Measurements from ENCODE around the gene GNG7.
"Not testable (repeated sequence)": the region's sequence is repeated elsewhere in the genome, so short reads cannot be mapped to it uniquely, and the experiment has no call there.

The GNG7 gene

DNA sequence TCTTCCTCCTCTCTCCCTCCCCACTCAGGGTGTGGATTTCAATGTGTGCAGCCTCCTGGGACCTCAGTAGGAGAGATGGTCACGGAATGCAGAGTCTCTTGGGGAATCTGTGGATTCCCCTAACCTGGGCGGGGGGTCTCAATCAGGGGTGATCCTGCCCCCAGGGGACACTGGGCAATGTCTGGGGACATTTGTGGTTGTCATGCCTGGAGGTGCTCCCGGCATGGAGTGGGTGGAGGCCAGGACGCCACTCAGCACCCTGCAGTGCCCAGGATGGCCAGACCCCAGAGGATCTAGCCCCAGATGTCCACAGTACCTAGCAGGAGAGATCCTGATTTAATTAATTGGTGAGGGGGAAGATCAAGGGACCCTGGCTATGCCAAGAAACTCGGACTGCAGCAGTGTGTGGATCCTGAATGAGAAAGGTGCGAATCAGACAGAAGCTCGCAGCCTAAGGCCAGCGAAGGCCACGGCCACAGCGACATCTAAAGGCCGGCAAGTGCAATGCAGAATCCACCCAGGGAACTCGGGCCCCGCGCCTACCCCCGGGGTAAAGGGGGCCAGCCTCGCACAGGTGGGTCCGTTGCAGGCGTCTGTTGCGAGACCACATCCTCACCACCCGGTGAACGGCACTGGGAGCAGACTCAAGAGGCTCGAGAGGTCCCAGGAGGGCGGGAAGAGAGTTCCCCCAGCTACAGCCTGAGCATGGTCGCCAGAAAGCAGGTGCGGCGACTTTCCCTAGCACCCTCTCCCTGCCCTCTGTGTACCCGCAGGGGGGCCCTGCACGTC is 88.8 kb downstream of the GNG7 start:
- H3K4me3 Mint-ChIP-seq: no peak overlapping the region
- H3K4me1 Mint-ChIP-seq (ENCODE audit: low read depth): peaks cover 64% of the 10 kb centered on the region
- H3K36me3 Mint-ChIP-seq (ENCODE audit: low read depth): peaks cover 14% of the 10 kb centered on the region
- intact Hi-C loops (cut with micrococcal nuclease): loop anchor here (10.0 kb wide), 1 partner anchor 339 kb away; no protein-coding TSS in a partner anchor
- no peak overlapping the region for H3K27ac Mint-ChIP-seq
- peaks cover 16% of the 10 kb centered on the region for H3K27me3 Mint-ChIP-seq
- H3K9me3 Mint-ChIP-seq: peaks cover 15% of the 10 kb centered on the region

- Mint-ChIP-seq H3K36me3 (ENCODE audit: low read depth) (peaks cover 14% of the 10 kb centered on the region), H3K4me3 (no peak overlapping the region), H3K9me3 (peaks cover 15% of the 10 kb centered on the region), H3K27me3 (peaks cover 19% of the 10 kb centered on the region), H3K27ac (peak overlapping the region; percentile 48), H3K4me1 (ENCODE audit: low read depth) (peaks cover 59% of the 10 kb centered on the region)
- intact Hi-C loops (cut with micrococcal nuclease): loop anchor here (10.0 kb wide), 1 partner anchor 338 kb away; no protein-coding TSS in a partner anchor
These were observed 89.8 kb downstream of the GNG7 start for GRCh38 chr19:2612619-2613249.

- Mint-ChIP-seq H3K36me3 (ENCODE audit: low read depth) (peaks cover 14% of the 10 kb centered on the region), H3K27ac (peak overlapping the region; percentile 81), H3K4me1 (ENCODE audit: low read depth) (peaks cover 52% of the 10 kb centered on the region), H3K4me3 (peak overlapping the region; percentile 78), H3K27me3 (peaks cover 19% of the 10 kb centered on the region), H3K9me3 (peaks cover 15% of the 10 kb centered on the region)
- intact Hi-C loops (cut with micrococcal nuclease): loop anchor here (1.0 to 10.0 kb wide), 4 partner anchors 25 to 337 kb away; no protein-coding TSS in a partner anchor
These were observed 90.7 kb downstream of the GNG7 start for GRCh38 chr19:2611483-2612464.

GRCh38 chr19:2610637-2611482 is 91.6 kb downstream of the GNG7 start:
- Mint-ChIP-seq H3K36me3 (ENCODE audit: low read depth) (peaks cover 14% of the 10 kb centered on the region), H3K4me1 (ENCODE audit: low read depth) (peaks cover 49% of the 10 kb centered on the region), H3K4me3 (peak overlapping the region; percentile 78), H3K9me3 (peaks cover 15% of the 10 kb centered on the region), H3K27ac (peak overlapping the region; percentile 81), H3K27me3 (peaks cover 19% of the 10 kb centered on the region)
- intact Hi-C loops (cut with micrococcal nuclease): loop anchor here (1.0 to 10.0 kb wide), 4 partner anchors 26 to 336 kb away; no protein-coding TSS in a partner anchor

DNA sequence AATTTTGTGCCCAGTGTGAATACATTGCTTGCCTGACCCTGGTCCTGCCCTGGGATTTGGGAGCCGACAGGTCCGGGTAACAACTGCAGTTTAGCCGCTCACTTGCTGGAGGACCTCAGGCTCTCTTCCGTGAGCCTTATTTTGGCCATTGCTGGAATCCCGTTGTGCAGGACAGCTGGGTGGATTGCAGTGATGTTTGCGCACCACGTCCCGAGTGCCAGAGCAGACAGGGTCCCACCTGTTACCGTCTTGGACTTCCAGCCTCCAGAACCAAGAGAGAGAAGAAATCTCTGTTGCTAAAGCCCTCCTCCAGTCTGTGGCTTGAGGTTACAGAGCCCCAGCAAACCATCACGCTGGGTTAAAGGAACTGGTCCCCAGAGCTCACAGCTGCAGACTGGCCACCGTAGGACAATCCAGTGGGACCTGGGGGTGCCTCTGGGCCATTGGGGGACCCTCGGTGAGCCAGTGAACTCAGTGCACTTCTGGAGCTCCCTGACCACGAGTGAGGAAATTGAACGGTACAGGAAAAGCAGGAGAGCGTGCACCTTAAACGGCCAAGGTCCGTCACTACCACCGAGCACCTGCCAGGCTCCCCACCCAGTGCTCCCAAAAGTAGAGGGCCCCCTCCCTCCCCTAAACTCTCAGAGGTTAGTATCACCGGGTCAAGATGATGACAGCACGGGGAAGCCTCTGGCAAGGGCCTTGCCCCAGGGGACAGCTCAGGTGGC is 92.9 kb downstream of the GNG7 start:
- no peak overlapping the region for H3K27ac Mint-ChIP-seq

DNA sequence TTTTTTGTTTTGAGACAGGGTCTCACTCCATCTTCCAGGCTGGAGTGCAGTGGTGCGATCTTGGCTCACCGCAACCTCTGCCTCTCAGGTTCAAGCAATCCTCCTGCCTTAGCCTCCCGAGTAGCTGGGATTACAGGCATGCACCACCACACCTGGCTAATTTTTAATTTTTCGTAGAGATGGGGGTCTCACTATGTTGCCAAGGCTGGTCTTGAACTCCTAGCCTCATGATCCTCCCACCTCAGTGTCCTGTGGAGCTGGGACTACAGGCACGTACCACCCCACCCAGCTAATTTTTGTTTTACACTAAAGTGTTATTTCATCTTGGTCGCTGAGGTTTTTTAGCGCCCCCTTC is 93.5 kb downstream of the GNG7 start:
- intact Hi-C loops (cut with micrococcal nuclease); H3K36me3 Mint-ChIP-seq (ENCODE audit: low read depth); H3K4me3 Mint-ChIP-seq; H3K9me3 Mint-ChIP-seq; H3K27ac Mint-ChIP-seq: not testable (repeated sequence)
- H3K27me3 Mint-ChIP-seq: peaks cover 16% of the 10 kb centered on the region
- peaks cover 40% of the 10 kb centered on the region for H3K4me1 Mint-ChIP-seq (ENCODE audit: low read depth)

More for the DNA sequence above, 92.9 kb downstream of the GNG7 start:
- Mint-ChIP-seq H3K36me3 (ENCODE audit: low read depth) (peaks cover 4% of the 10 kb centered on the region), H3K27me3 (peaks cover 18% of the 10 kb centered on the region), H3K4me3 (no peak overlapping the region), H3K9me3 (peaks cover 7% of the 10 kb centered on the region), H3K4me1 (ENCODE audit: low read depth) (peaks cover 40% of the 10 kb centered on the region)
- intact Hi-C loops (cut with micrococcal nuclease): loop anchor here (2.0 to 10.0 kb wide), 3 partner anchors 27 to 335 kb away; no protein-coding TSS in a partner anchor

DNA sequence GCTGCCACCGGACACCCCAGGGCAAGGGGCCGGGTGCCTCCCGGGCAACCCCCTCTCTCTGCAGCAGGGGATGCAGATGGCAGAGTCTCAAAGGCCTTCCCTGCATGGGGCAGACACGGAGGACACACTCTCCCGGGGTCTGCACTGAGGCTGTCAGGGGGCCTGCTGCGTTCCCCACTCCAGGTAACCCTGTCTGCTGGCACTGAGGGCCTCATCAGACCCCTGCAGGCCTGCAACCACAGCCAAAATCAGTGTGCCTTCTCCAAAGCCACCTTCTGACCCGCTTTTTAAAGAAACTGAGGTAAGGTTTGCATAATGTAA is 93.9 kb downstream of the GNG7 start:
- no peak overlapping the region for H3K27ac Mint-ChIP-seq

DNA sequence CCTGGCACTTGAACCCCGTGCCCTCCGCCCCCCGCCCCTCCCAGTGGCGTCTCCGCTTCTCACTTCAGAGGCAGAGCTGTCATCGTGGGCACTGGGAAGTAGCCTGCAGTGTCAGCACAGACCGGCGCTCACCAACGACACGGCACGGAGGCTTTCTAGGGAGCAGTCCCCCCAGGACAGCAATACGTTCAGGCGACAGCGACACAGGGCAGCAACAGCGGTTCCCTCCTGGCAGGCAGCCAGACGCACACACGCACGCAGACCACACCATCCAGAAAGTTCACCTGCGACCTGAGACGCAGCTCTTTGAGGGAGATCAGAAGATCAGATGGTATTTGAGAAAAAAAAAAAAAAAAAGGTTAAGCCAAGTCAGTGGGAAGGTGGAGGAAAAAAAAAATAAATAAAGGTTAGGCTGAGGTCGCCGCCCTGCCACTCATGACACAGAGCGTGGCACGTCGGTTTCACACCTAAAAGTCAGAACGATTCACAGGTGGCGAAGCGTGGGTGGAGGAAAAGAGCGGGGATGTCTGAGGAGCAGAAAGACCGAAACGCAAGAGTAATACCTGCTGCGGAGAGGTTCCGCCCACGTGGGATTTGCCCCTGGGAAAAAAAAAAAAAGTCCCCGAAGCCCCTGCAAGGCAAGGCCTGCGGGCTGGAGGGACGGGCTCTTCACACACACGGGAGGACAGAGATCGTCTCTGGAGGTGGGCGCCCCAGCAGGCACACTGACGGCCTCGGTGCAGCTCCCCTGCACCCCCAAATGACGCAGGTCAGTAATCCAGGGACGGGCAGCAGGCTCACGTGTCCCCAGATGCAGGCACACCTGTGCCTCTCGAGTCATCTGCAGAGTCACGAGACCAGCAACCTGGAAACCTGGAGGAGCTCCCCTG is 94.5 kb downstream of the GNG7 start:
- H3K27me3 Mint-ChIP-seq: peaks cover 12% of the 10 kb centered on the region
- intact Hi-C loops (cut with micrococcal nuclease): no loop called here

More for the DNA sequence above, 93.9 kb downstream of the GNG7 start:
- Mint-ChIP-seq H3K4me1 (ENCODE audit: low read depth) (peaks cover 38% of the 10 kb centered on the region), H3K27me3 (peaks cover 15% of the 10 kb centered on the region), H3K4me3 (no peak overlapping the region), H3K36me3 (ENCODE audit: low read depth) (no peaks in the 10 kb centered on the region), H3K9me3 (no peaks in the 10 kb centered on the region)
- intact Hi-C loops (cut with micrococcal nuclease): no loop called here

DNA sequence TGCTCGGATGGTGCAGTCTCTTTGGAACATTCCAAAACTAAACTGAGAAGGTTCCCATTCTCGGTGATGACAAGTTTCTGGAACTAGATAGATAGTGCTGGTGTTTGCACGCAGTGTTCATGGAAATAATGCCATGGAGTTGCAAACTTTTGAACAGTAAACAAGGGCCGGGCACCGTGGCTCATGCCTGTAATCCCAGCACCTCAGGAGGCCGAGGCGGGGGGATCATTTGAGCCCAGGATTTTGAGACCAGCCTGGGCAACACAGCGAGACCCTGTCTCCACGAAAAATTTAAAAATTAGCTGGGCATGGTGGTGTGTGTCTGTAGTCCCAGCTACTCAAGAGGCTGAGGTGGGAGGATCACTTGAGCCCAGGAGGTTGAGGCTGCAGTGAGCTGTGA is 95.7 kb downstream of the GNG7 start:
- not testable (repeated sequence) for H3K4me3 Mint-ChIP-seq

More for the DNA sequence above, 94.5 kb downstream of the GNG7 start:
- Mint-ChIP-seq H3K4me1 (ENCODE audit: low read depth) (peaks cover 32% of the 10 kb centered on the region), H3K27ac (peak overlapping the region; percentile 6), H3K9me3 (no peaks in the 10 kb centered on the region), H3K4me3 (no peak overlapping the region), H3K36me3 (ENCODE audit: low read depth) (no peaks in the 10 kb centered on the region)

DNA sequence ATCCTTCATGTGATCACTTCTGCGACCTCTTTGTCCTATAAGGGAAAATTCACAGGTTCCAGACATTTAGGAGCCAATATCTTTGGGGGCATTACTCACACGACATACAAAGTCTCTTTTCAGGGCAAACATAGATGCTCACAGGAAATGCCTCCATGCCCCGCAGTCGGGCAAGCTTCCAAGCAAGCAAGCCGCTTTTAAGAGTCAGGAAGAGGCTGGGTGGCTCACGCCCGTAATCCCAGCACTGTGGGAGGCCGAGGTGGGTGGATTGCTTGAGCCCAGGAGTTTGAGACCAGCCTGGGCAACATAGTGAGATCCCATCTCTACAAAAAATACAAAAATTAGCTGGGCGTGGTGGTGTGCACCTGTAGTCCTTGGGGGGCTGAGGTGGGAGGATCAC is 96.6 kb downstream of the GNG7 start:
- intact Hi-C loops (cut with micrococcal nuclease); H3K27ac Mint-ChIP-seq; H3K9me3 Mint-ChIP-seq; H3K36me3 Mint-ChIP-seq (ENCODE audit: low read depth); H3K4me3 Mint-ChIP-seq: not testable (repeated sequence)
- Mint-ChIP-seq H3K27me3 (peaks cover 14% of the 10 kb centered on the region), H3K4me1 (ENCODE audit: low read depth) (peaks cover 17% of the 10 kb centered on the region)

More for the DNA sequence above, 95.7 kb downstream of the GNG7 start:
- H3K36me3 Mint-ChIP-seq (ENCODE audit: low read depth); H3K9me3 Mint-ChIP-seq; H3K27ac Mint-ChIP-seq; intact Hi-C loops (cut with micrococcal nuclease): not testable (repeated sequence)
- Mint-ChIP-seq H3K4me1 (ENCODE audit: low read depth) (peaks cover 22% of the 10 kb centered on the region), H3K27me3 (peaks cover 11% of the 10 kb centered on the region)

DNA sequence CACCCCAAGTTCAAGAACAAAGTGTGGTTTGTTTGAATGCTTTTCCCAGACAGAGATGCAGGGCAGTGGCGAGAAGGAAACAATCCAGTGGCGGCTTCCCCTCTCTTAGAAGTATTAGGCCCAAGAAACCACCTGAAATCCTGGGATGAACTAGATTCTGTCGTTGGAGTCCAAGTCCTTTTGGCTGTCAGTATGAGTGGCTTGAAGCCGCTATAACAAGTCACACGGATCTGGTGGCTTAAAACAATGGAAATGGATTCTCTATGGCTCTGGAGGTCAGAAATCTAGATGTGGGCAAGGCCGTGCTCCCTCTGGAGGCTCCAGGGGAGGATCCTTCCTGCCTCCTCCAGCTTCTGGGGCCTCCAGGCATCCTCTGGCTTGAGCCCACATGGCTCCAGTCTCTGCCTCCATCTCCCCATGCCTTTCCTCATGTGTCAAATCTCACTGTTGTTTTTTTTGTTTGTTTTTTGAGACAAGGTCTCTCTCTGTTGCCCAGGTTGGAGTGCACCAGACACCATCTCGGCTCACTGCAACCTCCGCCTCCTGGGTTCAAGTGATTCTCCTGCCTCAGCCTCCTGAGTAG is 97.7 kb downstream of the GNG7 start:
- Mint-ChIP-seq H3K27ac (no peak overlapping the region), H3K9me3 (no peaks in the 10 kb centered on the region)

More for the DNA sequence above, 97.7 kb downstream of the GNG7 start:
- H3K4me3 Mint-ChIP-seq: no peak overlapping the region
- H3K36me3 Mint-ChIP-seq (ENCODE audit: low read depth): no peaks in the 10 kb centered on the region
- H3K4me1 Mint-ChIP-seq (ENCODE audit: low read depth): peaks cover 12% of the 10 kb centered on the region
- intact Hi-C loops (cut with micrococcal nuclease): no loop called here
- H3K27me3 Mint-ChIP-seq: peaks cover 14% of the 10 kb centered on the region

Data from dendritic cell treated with granulocyte-macrophage colony-stimulating factor and Interleukin-4, amounts not matched to agents 40 ng/mL and 50 ng/mL, for 4 days (primary cell).